Measurements from ENCODE around the gene GRM4. TPM values are rescaled to one million over a fixed set of nuclear protein-coding genes. Genes with fewer than 3 reads are reported as not detected.

Gene GRM4
- total RNA-seq, 1 experiment from 2014 or later: not detected

GRCh38 chr6:34126419-34126818, 19.5 kb downstream of the GRM4 start:
- DNase-seq: no peak
- Histone ChIP-seq H3K4me1 (ENCODE audit: insufficient read depth, low read length) (no peaks in the 10 kb centered on the region), H3K4me3 (ENCODE audit: low read length) (no peak overlapping the region), H4K20me1 (ENCODE audit: low read length) (no peaks in the 10 kb centered on the region), H3K9ac (ENCODE audit: low read length) (no peak overlapping the region), H3K27me3 (ENCODE audit: low read length) (peaks cover 7% of the 10 kb centered on the region; the same call in 1 of the 2 replicates), H3K4me2 (ENCODE audit: low read length) (no peak overlapping the region), H3K9me2 (replicated peaks; ENCODE audit: low read length) (no peaks in the 10 kb centered on the region), H3K27ac (ENCODE audit: low read length) (no peak overlapping the region), H3K36me3 (ENCODE audit: low read depth, low read length) (no peaks in the 10 kb centered on the region), H3K9me3 (ENCODE audit: low read length) (no peaks in the 10 kb centered on the region), H2AFZ (ENCODE audit: low read length) (no peak overlapping the region), H3F3A (ENCODE audit: low read length, unreplicated experiment) (no peaks in the 10 kb centered on the region), H3K79me2 (ENCODE audit: low read length) (no peaks in the 10 kb centered on the region)
- no peak for ATAC-seq
- TF ChIP-seq EZH2phosphoT487 (IDR thresholded peaks at IDR 0.05; ENCODE audit: borderline replicate concordance, low read length) (no peak), EZH2 (IDR thresholded peaks at IDR 0.05; ENCODE audit: low read length, unreplicated experiment) (no peak), CTCF (conservative IDR thresholded peaks at IDR 0.05; ENCODE audit: low read depth, low read length) (no peak)
- ChIA-PET CTCF (no interaction called here), POLR2A (ENCODE audit: unreplicated experiment) (no interaction called here)
- BruUV-seq (replicated peaks): no TSS peak
- intact Hi-C loops (cut with micrococcal nuclease): no loop called here

GRCh38 chr6:34125939-34126338, 19.9 kb downstream of the GRM4 start:
- no peak overlapping the region for H3K9ac ChIP-seq (ENCODE audit: low read length)
- no peaks in the 10 kb centered on the region for H3K79me2 ChIP-seq (ENCODE audit: low read length)
- no peaks in the 10 kb centered on the region for H3F3A ChIP-seq (ENCODE audit: low read length, unreplicated experiment)
- no peak for ATAC-seq
- H2AFZ ChIP-seq (ENCODE audit: low read length): no peak overlapping the region
- no TSS peak for BruUV-seq (replicated peaks)
- H3K4me1 ChIP-seq (ENCODE audit: insufficient read depth, low read length): no peaks in the 10 kb centered on the region
- H3K36me3 ChIP-seq (ENCODE audit: low read depth, low read length): no peaks in the 10 kb centered on the region
- no peak overlapping the region for H3K4me2 ChIP-seq (ENCODE audit: low read length)
- no peak for TF ChIP-seq EZH2phosphoT487 (IDR thresholded peaks at IDR 0.05; ENCODE audit: borderline replicate concordance, low read length)
- TF ChIP-seq CTCF (conservative IDR thresholded peaks at IDR 0.05; ENCODE audit: low read depth, low read length): no peak
- TF ChIP-seq EZH2 (IDR thresholded peaks at IDR 0.05; ENCODE audit: low read length, unreplicated experiment): no peak
- no peak overlapping the region for H3K4me3 ChIP-seq (ENCODE audit: low read length)
- H3K27me3 ChIP-seq (ENCODE audit: low read length): peaks cover 7% of the 10 kb centered on the region; the same call in 1 of the 2 replicates
- CTCF ChIA-PET: no interaction called here
- DNase-seq: no peak
- no peak overlapping the region for H3K27ac ChIP-seq (ENCODE audit: low read length)
- intact Hi-C loops (cut with micrococcal nuclease): no loop called here
- no peaks in the 10 kb centered on the region for H3K9me3 ChIP-seq (ENCODE audit: low read length)
- no peaks in the 10 kb centered on the region for H4K20me1 ChIP-seq (ENCODE audit: low read length)
- POLR2A ChIA-PET (ENCODE audit: unreplicated experiment): no interaction called here
- no peaks in the 10 kb centered on the region for H3K9me2 ChIP-seq (replicated peaks; ENCODE audit: low read length)

- no TSS peak for BruUV-seq (replicated peaks)
- H3K4me1 ChIP-seq (ENCODE audit: insufficient read depth, low read length): no peaks in the 10 kb centered on the region
- H3K27me3 ChIP-seq (ENCODE audit: low read length): peaks cover 19% of the 10 kb centered on the region; the same call in 1 of the 2 replicates
- H3K9me3 ChIP-seq (ENCODE audit: low read length): no peaks in the 10 kb centered on the region
- no peak for ATAC-seq
- H3K79me2 ChIP-seq (ENCODE audit: low read length): no peaks in the 10 kb centered on the region
- DNase-seq: no peak
- no peak overlapping the region for H3K9ac ChIP-seq (ENCODE audit: low read length)
- intact Hi-C loops (cut with micrococcal nuclease): no loop called here
- no peak overlapping the region for H2AFZ ChIP-seq (ENCODE audit: low read length)
- TF ChIP-seq EZH2phosphoT487 (IDR thresholded peaks at IDR 0.05; ENCODE audit: borderline replicate concordance, low read length): no peak
- TF ChIP-seq EZH2 (IDR thresholded peaks at IDR 0.05; ENCODE audit: low read length, unreplicated experiment): no peak
- TF ChIP-seq CTCF (conservative IDR thresholded peaks at IDR 0.05; ENCODE audit: low read depth, low read length): no peak
- no peaks in the 10 kb centered on the region for H3K9me2 ChIP-seq (replicated peaks; ENCODE audit: low read length)
- CTCF ChIA-PET: no interaction called here
- no peaks in the 10 kb centered on the region for H4K20me1 ChIP-seq (ENCODE audit: low read length)
- no peak overlapping the region for H3K4me3 ChIP-seq (ENCODE audit: low read length)
- no peak overlapping the region for H3K4me2 ChIP-seq (ENCODE audit: low read length)
- H3K36me3 ChIP-seq (ENCODE audit: low read depth, low read length): no peaks in the 10 kb centered on the region
- no peaks in the 10 kb centered on the region for H3F3A ChIP-seq (ENCODE audit: low read length, unreplicated experiment)
- no peak overlapping the region for H3K27ac ChIP-seq (ENCODE audit: low read length)
- POLR2A ChIA-PET (ENCODE audit: unreplicated experiment): no interaction called here
Measured at GRCh38 chr6:34120953-34121675, 24.8 kb downstream of the GRM4 start.
